ENCODE measurements around the gene CELA3B. TPM values are rescaled to one million over a fixed set of nuclear protein-coding genes. Genes with fewer than 3 reads are reported as not detected.
A peak's percentile ranks its signal among the peaks of the same experiment; 100 is the strongest.

Gene CELA3B
- total and polyA plus RNA-seq, 2 of the 8 experiments (the other 6 are each of a cell fraction or from before 2014, with no cell fraction given) = not detected

DNA sequence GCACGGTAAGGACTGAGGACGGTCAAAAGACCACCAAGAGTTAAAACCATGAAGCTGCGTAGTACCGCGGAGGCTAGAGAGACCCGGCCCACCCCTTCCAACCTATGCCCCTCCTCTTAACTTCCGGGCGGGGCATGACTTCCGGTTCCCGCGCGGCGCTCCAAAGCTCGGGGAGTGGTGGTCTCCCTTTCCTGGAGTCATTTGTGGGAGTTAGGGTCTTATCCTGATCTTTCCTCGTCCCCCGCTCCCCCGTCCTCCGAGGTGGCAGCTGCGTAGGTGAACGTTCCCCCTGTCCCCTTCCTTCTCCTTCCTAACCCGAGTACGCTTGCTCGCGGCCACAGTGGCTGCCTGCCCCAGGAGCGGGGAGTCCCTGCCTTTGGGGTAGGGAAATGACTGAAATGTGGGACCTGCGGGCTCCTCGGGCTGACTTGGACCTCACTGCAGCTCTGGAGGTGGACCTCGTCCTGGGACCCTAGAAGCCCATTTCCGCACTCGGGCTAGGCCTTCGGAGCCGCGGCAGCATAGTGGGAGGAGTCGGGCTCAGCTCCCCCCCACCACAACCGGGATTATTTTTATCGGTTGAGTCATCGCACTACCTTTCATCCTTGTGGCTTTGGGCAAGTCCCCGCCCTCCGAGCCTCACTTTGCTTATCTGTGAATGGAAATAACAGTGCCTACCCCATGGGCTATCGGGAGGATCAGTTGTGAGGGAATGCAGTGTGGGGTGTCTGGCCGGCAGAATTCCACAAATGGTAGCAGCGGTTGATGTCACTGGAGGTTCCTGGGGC is 48.7 kb downstream of the CELA3B start (continued):
- TF ChIP-seq, protein P1, sequence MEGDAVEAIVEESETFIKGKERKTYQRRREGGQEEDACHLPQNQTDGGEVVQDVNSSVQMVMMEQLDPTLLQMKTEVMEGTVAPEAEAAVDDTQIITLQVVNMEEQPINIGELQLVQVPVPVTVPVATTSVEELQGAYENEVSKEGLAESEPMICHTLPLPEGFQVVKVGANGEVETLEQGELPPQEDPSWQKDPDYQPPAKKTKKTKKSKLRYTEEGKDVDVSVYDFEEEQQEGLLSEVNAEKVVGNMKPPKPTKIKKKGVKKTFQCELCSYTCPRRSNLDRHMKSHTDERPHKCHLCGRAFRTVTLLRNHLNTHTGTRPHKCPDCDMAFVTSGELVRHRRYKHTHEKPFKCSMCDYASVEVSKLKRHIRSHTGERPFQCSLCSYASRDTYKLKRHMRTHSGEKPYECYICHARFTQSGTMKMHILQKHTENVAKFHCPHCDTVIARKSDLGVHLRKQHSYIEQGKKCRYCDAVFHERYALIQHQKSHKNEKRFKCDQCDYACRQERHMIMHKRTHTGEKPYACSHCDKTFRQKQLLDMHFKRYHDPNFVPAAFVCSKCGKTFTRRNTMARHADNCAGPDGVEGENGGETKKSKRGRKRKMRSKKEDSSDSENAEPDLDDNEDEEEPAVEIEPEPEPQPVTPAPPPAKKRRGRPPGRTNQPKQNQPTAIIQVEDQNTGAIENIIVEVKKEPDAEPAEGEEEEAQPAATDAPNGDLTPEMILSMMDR (IDR thresholded peaks at IDR 0.05; ENCODE audit: control extremely low read depth in 1 of 3, insufficient read depth in 1 of 3, low read depth in 1 of 3, low read length in 3 of 3) = no peak
- TF ChIP-seq CTBP2 (IDR thresholded peaks at IDR 0.05; ENCODE audit: borderline replicate concordance, insufficient read depth, insufficient read length, low read length) (no peak), SP1 (IDR thresholded peaks at IDR 0.05; ENCODE audit: low read depth, low read length) (peak; percentile 77), RAD21 (IDR thresholded peaks at IDR 0.05 in 1 of 2, conservative IDR thresholded peaks at IDR 0.05 in 1 of 2; ENCODE audit: low read depth in 2 of 2, low read length in 2 of 2) (no peak), GTF2F1 (IDR thresholded peaks at IDR 0.05; ENCODE audit: borderline replicate concordance, low read depth, low read length) (0 out of 2 replicates have a peak, but pooled peaks have one; percentile 49), HDAC2 (IDR thresholded peaks at IDR 0.05; ENCODE audit: borderline replicate concordance in 1 of 2, low read depth in 2 of 2, low read length in 2 of 2) (peak in 1 of 2 experiments; percentile 58; a peak in 1 of 4 replicates), TCF12 (IDR thresholded peaks at IDR 0.05; ENCODE audit: low read depth, low read length) (no peak), BACH1 (IDR thresholded peaks at IDR 0.05; ENCODE audit: low read length) (0 out of 2 replicates have a peak, but pooled peaks have one; percentile 13), ASH2L (IDR thresholded peaks at IDR 0.05; ENCODE audit: low read length) (peak; percentile 67), POLR2A (IDR thresholded peaks at IDR 0.05; ENCODE audit: control extremely low read depth in 1 of 2, low read depth in 2 of 2, low read length in 2 of 2) (peak in 1 of 2 experiments; percentile 90; a peak in 2 of 3 replicates), TAF1 (IDR thresholded peaks at IDR 0.05; ENCODE audit: low read depth, low read length) (peak; percentile 72; the same call in 1 of the 2 replicates), POLR2AphosphoS5 (IDR thresholded peaks at IDR 0.05; ENCODE audit: low read depth, low read length) (peak; percentile 36; the same call in 1 of the 2 replicates), CHD2 (IDR thresholded peaks at IDR 0.05; ENCODE audit: low read length) (0 out of 2 replicates have a peak, but pooled peaks have one; percentile 13), TBP (IDR thresholded peaks at IDR 0.05; ENCODE audit: low read depth, low read length) (peak; percentile 71; the same call in 1 of the 2 replicates), CREB1 (IDR thresholded peaks at IDR 0.05) (peak; percentile 55), JUND (IDR thresholded peaks at IDR 0.05; ENCODE audit: low read length) (0 out of 2 replicates have a peak, but pooled peaks have one; percentile 36), SP2 (IDR thresholded peaks at IDR 0.05; ENCODE audit: low read length) (peak; percentile 82)

All from H1 (cell line).